Panc1 (cell line): ENCODE measurements around the gene CBX4.

ENCODE experiments used
- POLR2AphosphoS5 ChIP-seq: IDR thresholded peaks from 2 replicates; pipeline ENCODE4 v1.6.1; 2012; ENCODE audit warnings: mild to moderate bottlenecking, low read depth, low read length, moderate library complexity
- TF ChIP-seq, protein P1 (sequence below): fragments of 450-650 bp; IDR thresholded peaks from 2 replicates; pipeline ENCODE4 v1.5.1; 2017; ENCODE audit warnings: mild to moderate bottlenecking

DNA sequence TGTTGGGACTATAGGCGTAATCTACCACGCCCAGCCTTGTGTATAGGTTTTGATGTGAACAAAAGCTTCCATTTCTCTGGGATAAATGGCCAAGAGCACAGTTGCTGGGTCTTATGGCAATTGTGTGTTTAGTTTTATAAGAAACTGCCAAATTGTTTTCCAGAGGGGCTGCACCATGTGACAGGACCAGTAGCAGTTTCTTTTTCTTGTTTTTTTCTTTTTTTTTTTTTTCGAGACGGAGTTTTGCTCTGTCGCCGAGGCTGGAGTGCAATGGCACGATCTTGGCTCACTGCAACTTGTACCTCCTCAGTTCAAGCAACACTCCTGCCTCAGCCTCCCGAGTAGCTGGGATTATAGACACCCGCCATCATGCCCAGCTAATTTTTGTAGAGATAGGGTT is 34.3 kb upstream of the CBX4 start:
- TF ChIP-seq, protein P1, sequence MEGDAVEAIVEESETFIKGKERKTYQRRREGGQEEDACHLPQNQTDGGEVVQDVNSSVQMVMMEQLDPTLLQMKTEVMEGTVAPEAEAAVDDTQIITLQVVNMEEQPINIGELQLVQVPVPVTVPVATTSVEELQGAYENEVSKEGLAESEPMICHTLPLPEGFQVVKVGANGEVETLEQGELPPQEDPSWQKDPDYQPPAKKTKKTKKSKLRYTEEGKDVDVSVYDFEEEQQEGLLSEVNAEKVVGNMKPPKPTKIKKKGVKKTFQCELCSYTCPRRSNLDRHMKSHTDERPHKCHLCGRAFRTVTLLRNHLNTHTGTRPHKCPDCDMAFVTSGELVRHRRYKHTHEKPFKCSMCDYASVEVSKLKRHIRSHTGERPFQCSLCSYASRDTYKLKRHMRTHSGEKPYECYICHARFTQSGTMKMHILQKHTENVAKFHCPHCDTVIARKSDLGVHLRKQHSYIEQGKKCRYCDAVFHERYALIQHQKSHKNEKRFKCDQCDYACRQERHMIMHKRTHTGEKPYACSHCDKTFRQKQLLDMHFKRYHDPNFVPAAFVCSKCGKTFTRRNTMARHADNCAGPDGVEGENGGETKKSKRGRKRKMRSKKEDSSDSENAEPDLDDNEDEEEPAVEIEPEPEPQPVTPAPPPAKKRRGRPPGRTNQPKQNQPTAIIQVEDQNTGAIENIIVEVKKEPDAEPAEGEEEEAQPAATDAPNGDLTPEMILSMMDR = no peak
- no peak for TF ChIP-seq POLR2AphosphoS5
